IPS-18a (cell line): Measurements from ENCODE around the gene ARHGAP22.

Experiments used
- H3K27ac ChIP-seq: one replicate; pipeline ENCODE4 v1.5.1; 2013; ENCODE audit warnings: low read length
- H3K27me3 ChIP-seq: one replicate; pipeline ENCODE4 v1.6.1; 2013; ENCODE audit warnings: mild to moderate bottlenecking, low read length; ENCODE audit not compliant: control insufficient read depth, insufficient read depth
- H3K36me3 ChIP-seq: one replicate; pipeline ENCODE4 v1.6.1; 2013; ENCODE audit warnings: low read depth, low read length; ENCODE audit not compliant: control insufficient read depth
- H3K4me1 ChIP-seq: one replicate; pipeline ENCODE4 v1.6.1; 2013; ENCODE audit warnings: low read depth, low read length; ENCODE audit not compliant: control insufficient read depth
- H3K4me3 ChIP-seq: one replicate; pipeline ENCODE4 v1.5.1; 2013; ENCODE audit warnings: low read length
- H3K9ac ChIP-seq: one replicate; pipeline ENCODE4 v1.6.1; 2013; ENCODE audit warnings: mild to moderate bottlenecking, low read length, moderate library complexity
- H3K9me3 ChIP-seq: one replicate; pipeline ENCODE4 v1.6.1; 2013; ENCODE audit warnings: low read depth, low read length; ENCODE audit not compliant: control insufficient read depth

ARHGAP22 gene

DNA sequence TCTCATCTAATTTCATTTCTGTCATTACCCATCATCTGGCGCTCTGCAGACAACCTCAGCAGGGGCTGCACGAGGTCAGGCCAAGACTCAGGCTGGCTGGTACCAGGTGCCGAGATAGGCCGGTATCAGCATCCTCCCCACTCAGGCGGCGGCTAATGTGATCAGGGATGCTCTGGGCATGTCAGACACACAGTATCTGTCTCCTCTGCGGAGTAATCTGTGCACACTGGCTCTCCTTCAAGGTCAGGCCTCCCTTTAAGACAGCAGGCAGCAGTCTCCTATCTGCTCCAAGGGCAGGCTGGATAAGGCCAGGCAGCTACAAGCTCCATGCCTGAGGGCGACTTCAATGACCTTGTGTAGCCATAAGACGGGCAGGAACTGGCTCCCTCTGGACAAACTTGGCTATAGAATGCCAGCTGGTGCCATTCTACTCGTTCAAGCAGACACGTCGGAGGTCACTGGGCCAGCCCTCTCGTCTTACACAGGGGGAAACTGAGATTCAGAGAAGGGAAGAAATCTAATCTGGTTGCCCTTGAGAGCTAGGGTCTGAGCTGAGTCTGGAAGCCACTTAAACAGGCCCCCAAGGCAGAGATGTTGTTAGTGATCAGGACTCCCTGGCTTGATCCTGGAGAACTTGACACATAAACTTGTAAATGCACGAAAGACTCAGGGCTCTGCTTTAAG is 59.3 kb downstream of the ARHGAP22 start:
- Histone ChIP-seq H3K36me3 (no peaks in the 10 kb centered on the region), H3K27ac (no peak overlapping the region), H3K9me3 (no peaks in the 10 kb centered on the region), H3K27me3 (no peaks in the 10 kb centered on the region), H3K9ac (no peak overlapping the region), H3K4me1 (peaks cover 8% of the 10 kb centered on the region), H3K4me3 (no peak overlapping the region)

DNA sequence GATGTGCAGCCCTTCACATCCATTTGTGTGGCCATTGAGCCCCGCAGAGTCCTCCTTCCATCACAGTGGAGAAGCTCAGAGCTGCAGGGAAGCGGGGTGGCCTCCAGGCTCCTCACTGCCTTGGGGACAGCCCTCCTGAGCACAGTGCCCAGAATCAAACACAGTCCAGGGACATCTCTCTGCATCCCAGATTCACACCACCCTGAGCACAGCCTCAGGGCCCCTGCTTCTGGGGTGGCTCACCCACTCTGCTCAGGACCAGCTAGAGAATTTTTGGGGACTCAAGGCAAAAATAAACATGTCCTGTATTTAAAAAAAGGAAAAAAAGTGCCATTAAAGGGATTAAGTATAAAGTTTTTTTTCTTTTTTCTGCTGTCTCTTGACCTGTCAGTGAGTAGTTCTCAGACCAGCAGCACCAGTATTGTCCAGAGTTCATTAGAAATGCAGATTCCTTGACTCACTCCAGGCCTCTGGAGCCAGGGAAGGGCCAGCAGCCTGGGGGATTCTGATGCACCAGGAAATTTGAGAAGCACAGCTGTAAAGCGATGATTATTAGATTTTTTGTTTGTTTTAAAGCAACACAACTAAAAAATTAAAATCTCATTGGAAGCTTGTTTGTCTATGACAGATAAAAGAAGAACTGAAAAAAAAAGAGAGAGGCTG is 61.6 kb downstream of the ARHGAP22 start:
- no peak overlapping the region for H3K9ac ChIP-seq
- H3K9me3 ChIP-seq, result no peaks in the 10 kb centered on the region
- H3K36me3 ChIP-seq, result no peaks in the 10 kb centered on the region
- no peak overlapping the region for H3K27ac ChIP-seq
- no peak overlapping the region for H3K4me3 ChIP-seq
- no peaks in the 10 kb centered on the region for H3K27me3 ChIP-seq
- H3K4me1 ChIP-seq, result peaks cover 9% of the 10 kb centered on the region

DNA sequence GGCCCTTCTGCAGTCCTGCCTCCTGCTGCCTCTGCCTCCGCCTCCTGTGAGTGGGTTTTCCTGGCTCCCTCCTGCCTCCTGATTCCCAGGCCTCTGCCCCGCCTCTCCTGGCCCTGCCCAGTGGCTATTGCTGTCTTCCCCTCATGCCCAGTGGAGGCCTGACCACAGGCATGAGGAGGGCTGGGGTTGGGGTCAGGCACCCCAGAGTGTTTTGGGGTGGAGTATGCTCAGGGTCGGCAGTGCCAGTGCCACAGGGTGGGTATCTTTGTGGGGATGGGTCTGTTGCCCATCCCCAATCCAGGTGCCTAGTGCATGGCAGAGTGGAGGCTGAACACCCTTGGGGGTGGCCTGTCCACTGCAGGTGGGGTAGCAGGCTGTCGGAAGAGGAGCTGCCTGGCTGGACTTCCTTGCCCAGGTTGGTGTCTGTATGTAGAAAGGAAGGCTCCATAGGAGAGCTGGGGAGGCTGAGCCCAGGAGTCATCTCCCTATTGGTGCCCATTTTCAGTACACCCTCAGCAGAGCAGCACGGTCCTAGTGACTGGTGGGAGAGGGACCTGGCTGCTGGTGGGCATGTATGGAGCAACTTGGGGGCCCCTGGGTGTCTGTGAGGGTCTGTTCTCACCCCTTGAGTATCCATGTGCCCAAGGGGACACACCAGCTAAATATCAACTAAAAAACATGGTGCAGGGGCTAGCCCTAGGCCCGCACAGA is 62.2 kb downstream of the ARHGAP22 start:
- H3K4me1 ChIP-seq, result peaks cover 16% of the 10 kb centered on the region
- no peaks in the 10 kb centered on the region for H3K36me3 ChIP-seq
- no peaks in the 10 kb centered on the region for H3K27me3 ChIP-seq
- no peaks in the 10 kb centered on the region for H3K9me3 ChIP-seq
- no peak overlapping the region for H3K27ac ChIP-seq
- H3K9ac ChIP-seq, result no peak overlapping the region
- H3K4me3 ChIP-seq, result no peak overlapping the region

DNA sequence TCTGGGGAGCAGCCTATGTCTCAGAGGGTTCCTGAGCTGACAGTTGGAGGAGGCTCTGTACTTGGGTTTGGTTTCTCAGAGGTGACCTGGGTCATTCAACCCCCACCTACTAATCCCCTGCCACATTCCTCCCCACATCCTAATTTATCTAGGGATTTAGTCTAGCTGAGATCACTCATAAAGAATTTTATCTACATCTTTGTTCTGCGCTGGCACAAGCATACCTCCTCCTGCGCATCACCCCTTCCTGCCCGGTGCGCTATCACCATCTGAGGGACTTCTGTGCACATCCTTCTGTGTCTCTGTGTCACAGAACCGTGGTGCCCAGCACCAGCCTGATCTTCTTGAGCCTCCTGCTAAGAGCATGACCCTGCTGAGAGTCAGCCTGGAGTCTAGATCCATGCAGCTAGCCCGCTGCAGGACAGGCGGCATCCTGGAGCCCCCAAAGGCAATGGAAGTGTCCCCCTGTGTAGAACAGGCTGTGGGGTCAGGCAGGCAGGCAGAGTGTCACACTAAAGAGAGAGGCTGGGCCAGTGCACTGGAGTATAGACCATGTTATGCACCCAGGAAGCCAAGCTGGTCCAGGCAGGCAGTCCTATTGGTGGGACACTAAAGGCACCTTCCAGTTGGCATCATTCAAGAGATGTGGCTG is 63.6 kb downstream of the ARHGAP22 start:
- Histone ChIP-seq H3K9me3 (no peaks in the 10 kb centered on the region), H3K36me3 (no peaks in the 10 kb centered on the region), H3K4me3 (no peak overlapping the region), H3K27ac (no peak overlapping the region), H3K9ac (no peak overlapping the region), H3K27me3 (no peaks in the 10 kb centered on the region), H3K4me1 (peaks cover 29% of the 10 kb centered on the region)

DNA sequence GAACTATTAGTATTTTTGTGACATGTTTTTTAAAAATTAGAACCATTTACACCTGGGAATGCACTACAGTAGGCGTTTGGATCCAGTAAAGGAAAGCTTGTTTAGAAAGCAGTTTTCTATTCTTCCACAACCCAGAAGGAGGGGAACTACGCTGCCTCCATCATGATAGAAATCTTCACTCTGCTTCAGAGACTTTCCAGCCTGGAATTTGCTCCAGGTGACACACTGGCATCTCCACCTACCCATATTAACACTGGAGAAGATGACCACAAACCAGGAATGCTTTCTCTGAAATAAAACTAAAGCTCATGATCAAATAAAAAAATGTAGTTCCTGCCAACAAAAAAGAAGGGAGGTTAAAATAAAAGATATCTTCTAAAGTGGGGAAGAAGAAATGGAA is 66.3 kb downstream of the ARHGAP22 start:
- Histone ChIP-seq H3K27ac (no peak overlapping the region), H3K27me3 (no peaks in the 10 kb centered on the region), H3K36me3 (no peaks in the 10 kb centered on the region), H3K9ac (no peak overlapping the region), H3K4me3 (no peak overlapping the region), H3K9me3 (no peaks in the 10 kb centered on the region), H3K4me1 (peaks cover 51% of the 10 kb centered on the region)

DNA sequence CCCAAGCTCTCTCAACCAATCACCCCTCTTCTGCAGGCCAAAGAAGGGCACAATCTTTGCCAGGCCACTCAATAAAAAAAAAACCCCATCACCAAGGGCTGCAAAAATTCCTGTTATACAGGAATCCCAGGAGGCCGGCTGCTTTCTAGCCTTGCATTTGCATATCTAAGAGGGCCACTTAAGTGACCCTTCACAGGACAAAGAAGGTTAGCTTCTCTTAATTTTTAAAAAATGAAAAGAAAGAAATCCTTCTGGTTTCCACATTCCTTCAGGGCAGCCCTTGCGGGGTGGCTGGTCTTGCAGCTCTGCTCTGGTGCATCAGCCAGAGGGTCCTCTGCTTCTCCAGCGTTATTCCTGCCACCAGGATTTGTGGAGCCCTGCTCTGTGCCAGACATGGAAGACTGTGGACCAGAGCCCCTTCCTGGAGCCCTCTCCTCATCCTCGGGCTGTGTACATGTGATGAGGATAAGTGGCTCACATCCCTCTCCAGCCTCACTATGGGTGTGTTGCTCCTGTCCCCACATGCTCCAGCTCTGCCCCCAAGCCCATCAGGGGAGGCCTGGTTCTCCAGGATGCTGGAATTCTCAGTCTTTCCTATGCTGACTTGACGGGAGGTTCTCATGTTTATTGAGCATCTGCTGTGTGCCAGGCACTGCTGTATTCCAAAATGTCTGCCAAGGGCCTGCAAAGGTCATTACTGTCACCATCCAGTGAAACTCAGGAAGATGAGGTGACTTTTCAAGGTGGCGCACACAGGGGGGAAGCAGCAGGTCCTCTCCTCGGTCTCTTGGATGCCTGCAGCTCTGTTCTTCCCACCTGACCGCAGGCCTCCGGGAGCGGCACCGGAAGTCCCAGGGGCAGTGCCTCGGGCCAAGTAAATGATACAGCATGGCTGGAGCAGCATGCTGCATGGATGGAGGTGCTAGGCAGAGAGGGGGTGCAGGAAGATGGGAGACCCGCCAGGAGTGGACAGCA is 67.7 kb downstream of the ARHGAP22 start:
- peak overlapping the region; percentile 6 for H3K27ac ChIP-seq

DNA sequence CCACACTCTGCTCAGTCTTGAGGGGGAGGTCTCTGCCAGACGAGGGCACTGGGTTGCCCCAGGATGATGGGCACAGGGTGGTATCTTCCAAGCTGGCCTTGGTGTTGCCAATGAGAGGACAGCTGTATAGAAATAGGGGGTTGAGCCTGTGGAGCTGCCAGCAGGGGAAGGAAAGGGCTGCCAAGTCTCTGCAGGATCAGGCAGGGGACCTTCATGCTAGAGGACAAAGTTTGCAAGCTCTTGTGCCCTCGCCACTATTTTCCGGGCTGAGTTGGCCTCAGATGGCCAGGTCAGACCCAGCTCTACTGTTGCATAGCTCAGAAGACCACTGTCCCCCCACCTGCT is 68.7 kb downstream of the ARHGAP22 start:
- no peak overlapping the region for H3K27ac ChIP-seq
- H3K27me3 ChIP-seq, result no peaks in the 10 kb centered on the region
- H3K9ac ChIP-seq, result no peak overlapping the region
- no peaks in the 10 kb centered on the region for H3K9me3 ChIP-seq
- H3K4me3 ChIP-seq, result no peak overlapping the region
- H3K4me1 ChIP-seq, result peaks cover 49% of the 10 kb centered on the region
- no peaks in the 10 kb centered on the region for H3K36me3 ChIP-seq

More for the DNA sequence above, 67.7 kb downstream of the ARHGAP22 start:
- peaks cover 49% of the 10 kb centered on the region for H3K4me1 ChIP-seq
- H3K27me3 ChIP-seq, result no peaks in the 10 kb centered on the region
- no peak overlapping the region for H3K9ac ChIP-seq
- H3K4me3 ChIP-seq, result no peak overlapping the region
- no peaks in the 10 kb centered on the region for H3K36me3 ChIP-seq
- H3K9me3 ChIP-seq, result no peaks in the 10 kb centered on the region

DNA sequence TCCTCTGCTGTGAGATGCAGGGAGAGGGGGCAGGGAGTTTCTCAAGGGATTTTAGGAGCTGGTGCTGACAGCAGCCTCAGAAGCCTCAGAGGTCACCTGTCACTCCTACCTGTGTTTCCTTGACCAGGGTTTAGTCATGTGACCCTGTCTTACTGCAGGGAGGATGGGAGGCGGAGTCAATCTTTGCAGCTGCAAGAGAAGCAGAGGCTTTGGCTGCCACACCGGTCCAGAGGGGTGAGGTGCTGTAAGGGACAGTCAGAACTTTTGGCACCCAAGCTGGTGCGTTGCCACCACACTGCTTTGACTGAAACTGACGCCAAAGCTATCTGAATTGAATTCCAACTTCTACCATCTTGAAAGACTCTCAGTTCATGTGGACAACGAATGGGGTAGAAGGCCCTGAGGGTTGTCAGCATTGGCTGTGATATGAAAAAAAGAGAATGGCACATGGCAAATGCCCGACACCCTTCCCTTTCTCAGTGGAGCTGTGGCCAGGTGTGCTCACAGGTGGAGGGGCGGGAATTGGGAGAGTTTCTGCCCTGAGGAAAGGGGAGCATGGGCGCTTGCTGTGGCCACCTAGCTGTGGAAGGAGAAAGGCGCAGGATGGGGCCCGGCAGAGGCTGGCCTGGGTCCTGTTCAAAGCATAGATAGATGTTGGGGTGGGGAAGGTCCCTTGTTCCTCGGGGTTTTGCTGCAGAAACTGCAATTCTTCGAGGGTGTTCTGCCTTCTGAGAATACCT is 69.3 kb downstream of the ARHGAP22 start:
- Histone ChIP-seq H3K27me3 (no peaks in the 10 kb centered on the region), H3K36me3 (no peaks in the 10 kb centered on the region)

DNA sequence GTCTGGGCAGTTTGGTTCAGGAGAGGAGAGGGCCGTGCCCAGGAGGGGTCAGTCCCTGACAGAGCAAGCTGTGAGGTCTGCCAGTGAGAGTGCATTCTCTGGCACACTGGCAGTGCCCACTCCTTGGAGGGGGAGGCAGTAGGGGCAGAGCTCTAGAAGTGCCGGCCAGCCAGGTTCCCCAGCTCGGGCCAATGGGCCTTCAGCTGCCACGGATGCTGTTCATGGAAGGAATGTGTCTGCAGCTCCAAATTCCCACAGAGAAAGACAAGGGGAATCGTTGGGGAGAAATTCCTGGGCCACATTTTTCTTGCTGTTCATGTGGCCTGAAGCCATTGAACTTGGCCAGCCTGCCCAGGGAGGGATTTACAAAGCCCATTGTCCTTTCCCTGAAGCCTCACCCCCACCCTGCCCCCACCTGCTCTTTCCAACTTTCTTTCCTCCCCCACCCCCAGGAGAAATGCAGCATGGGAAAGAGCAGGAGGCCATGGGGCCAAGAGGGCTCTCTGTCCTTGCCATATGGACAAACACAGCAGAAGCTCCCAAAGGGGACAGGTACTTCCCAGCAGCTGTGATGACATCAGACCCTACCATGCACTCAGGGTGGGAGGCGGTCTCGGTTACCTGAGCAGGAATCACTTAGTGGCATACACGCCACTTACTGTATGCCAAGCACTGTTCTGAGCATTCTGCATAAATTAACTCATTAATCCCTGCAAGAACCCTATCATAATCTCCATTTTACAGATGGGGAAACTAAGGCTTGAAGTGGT is 70.7 kb downstream of the ARHGAP22 start:
- Histone ChIP-seq H3K27ac (no peak overlapping the region), H3K9ac (no peak overlapping the region), H3K36me3 (no peaks in the 10 kb centered on the region), H3K4me1 (peaks cover 49% of the 10 kb centered on the region), H3K27me3 (no peaks in the 10 kb centered on the region), H3K4me3 (no peak overlapping the region), H3K9me3 (no peaks in the 10 kb centered on the region)

More for the DNA sequence above, 69.3 kb downstream of the ARHGAP22 start:
- no peak overlapping the region for H3K9ac ChIP-seq
- H3K27ac ChIP-seq, result no peak overlapping the region
- no peaks in the 10 kb centered on the region for H3K9me3 ChIP-seq
- peaks cover 49% of the 10 kb centered on the region for H3K4me1 ChIP-seq
- no peak overlapping the region for H3K4me3 ChIP-seq

DNA sequence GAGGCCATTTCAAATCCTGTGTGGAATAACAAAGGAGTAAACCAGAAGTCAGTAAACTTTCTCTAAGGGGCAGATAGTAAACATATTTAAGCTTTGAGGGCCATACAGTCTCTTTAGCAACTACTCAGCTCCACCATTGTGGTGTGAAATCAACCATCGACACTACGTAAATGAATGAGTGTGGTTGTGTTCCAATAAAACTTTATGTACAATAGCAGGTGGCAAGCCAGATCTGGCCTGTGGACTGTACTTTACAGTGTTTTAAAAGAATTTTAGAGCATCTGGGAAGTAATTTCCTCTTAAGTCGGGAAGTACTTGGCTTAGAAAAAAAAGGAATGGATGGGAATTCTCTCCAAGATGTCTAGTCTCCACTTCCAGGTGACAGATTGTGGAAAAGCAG is 71.3 kb downstream of the ARHGAP22 start:
- no peaks in the 10 kb centered on the region for H3K27me3 ChIP-seq
- no peaks in the 10 kb centered on the region for H3K36me3 ChIP-seq
- no peaks in the 10 kb centered on the region for H3K9me3 ChIP-seq
- no peak overlapping the region for H3K27ac ChIP-seq
- H3K4me3 ChIP-seq, result no peak overlapping the region
- peaks cover 49% of the 10 kb centered on the region for H3K4me1 ChIP-seq
- H3K9ac ChIP-seq, result no peak overlapping the region
